ENCODE results near the gene SERPINB1.
"Not testable (repeated sequence)": the region's sequence is repeated elsewhere in the genome, so short reads cannot be mapped to it uniquely, and the experiment has no call there.

The SERPINB1 gene

GRCh38 chr6:2810092-2810671, 31.5 kb downstream of the SERPINB1 start:
- no peak for DNase-seq

GRCh38 chr6:2809015-2809414, 32.6 kb downstream of the SERPINB1 start:
- no peak for DNase-seq

GRCh38 chr6:2807342-2808090, 34.1 kb downstream of the SERPINB1 start:
- no peak for DNase-seq

GRCh38 chr6:2806644-2807043, 35.0 kb downstream of the SERPINB1 start:
- DNase-seq, result no peak

- DNase-seq, result no peak
Observed at GRCh38 chr6:2805031-2805430, 36.6 kb downstream of the SERPINB1 start.

GRCh38 chr6:2804516-2804915, 37.1 kb downstream of the SERPINB1 start:
- DNase-seq, result no peak

- no peak for DNase-seq
Observed at GRCh38 chr6:2803731-2804429, 37.8 kb downstream of the SERPINB1 start.

- DNase-seq, result no peak
Observed at GRCh38 chr6:2802521-2803060, 39.1 kb downstream of the SERPINB1 start.

- DNase-seq, result not testable (repeated sequence)
Observed at GRCh38 chr6:2801687-2802086, 40.0 kb downstream of the SERPINB1 start.

- no peak for DNase-seq
Observed at GRCh38 chr6:2800552-2801316, 40.9 kb downstream of the SERPINB1 start.

GRCh38 chr6:2799936-2800527, 41.6 kb downstream of the SERPINB1 start:
- no peak for DNase-seq

- DNase-seq, result no peak
Observed at GRCh38 chr6:2798586-2799134, 43.0 kb downstream of the SERPINB1 start.

GRCh38 chr6:2797564-2798031, 44.1 kb downstream of the SERPINB1 start:
- no peak for DNase-seq

- DNase-seq, result no peak
Observed at GRCh38 chr6:2796861-2797260, 44.8 kb downstream of the SERPINB1 start.

GRCh38 chr6:2795956-2796355, 45.7 kb downstream of the SERPINB1 start:
- no peak for DNase-seq

GRCh38 chr6:2795162-2795561, 46.5 kb downstream of the SERPINB1 start:
- DNase-seq, result no peak

- DNase-seq, result peak; percentile 35
Observed at GRCh38 chr6:2794171-2794730, 47.4 kb downstream of the SERPINB1 start.

GRCh38 chr6:2793534-2794151, 48.0 kb downstream of the SERPINB1 start:
- no peak for DNase-seq

- peak; percentile 51 for DNase-seq
Observed at GRCh38 chr6:2792330-2793110, 49.1 kb downstream of the SERPINB1 start.

- DNase-seq, result peak; percentile 18
Observed at GRCh38 chr6:2791450-2791974, 50.2 kb downstream of the SERPINB1 start.
